ENCODE measurements around the gene HOXD4.

- no peak for TF ChIP-seq ZBTB33 (IDR thresholded peaks at IDR 0.05; ENCODE audit: borderline replicate concordance, low read depth)
- no peak for TF ChIP-seq CTCF (IDR thresholded peaks at IDR 0.05)
- no peak for TF ChIP-seq MAX (IDR thresholded peaks at IDR 0.05; ENCODE audit: low read depth)
- TF ChIP-seq RFX5 (IDR thresholded peaks at IDR 0.05; ENCODE audit: low read length): no peak
- no peak for TF ChIP-seq REST (IDR thresholded peaks at IDR 0.05; ENCODE audit: low read depth, low read length)
- TF ChIP-seq MXI1 (IDR thresholded peaks at IDR 0.05; ENCODE audit: low read depth, low read length): no peak
- no peak for TF ChIP-seq EP300 (IDR thresholded peaks at IDR 0.05; ENCODE audit: borderline replicate concordance in 1 of 2, low read depth in 1 of 2, low read length in 1 of 2)
- TF ChIP-seq RCOR1 (IDR thresholded peaks at IDR 0.05; ENCODE audit: low read length): no peak
- TF ChIP-seq IRF3 (IDR thresholded peaks at IDR 0.05; ENCODE audit: low read depth, low read length): no peak
These were observed 23.6 kb upstream of the HOXD4 start for GRCh38 chr2:176127774-176128072.

Measured in SK-N-SH (cell line).